Measurements from ENCODE around the gene BAIAP2L2. TPM values are rescaled to one million over a fixed set of nuclear protein-coding genes. Genes with fewer than 3 reads are reported as not detected.

Gene BAIAP2L2
- total and polyA plus RNA-seq, 10 of the 15 experiments (the other 5 are each of a cell fraction or from before 2014, with no cell fraction given), result 0.08 to 0.38 (median 0.14) TPM; not detected in 6

GRCh38 chr22:38050720-38051119, 59.8 kb downstream of the BAIAP2L2 start:
- Histone ChIP-seq H3K79me2 (ENCODE audit: control insufficient read depth, insufficient read depth, low read length) (no peaks in the 10 kb centered on the region), H3K9me3 (replicated peaks; ENCODE audit: control insufficient read depth, insufficient read depth, low read length) (no peaks in the 10 kb centered on the region), H2AFZ (ENCODE audit: control insufficient read depth, low read depth, low read length) (no peak overlapping the region), H3K36me3 (ENCODE audit: control insufficient read depth in 2 of 2, insufficient read depth in 2 of 2, low read length in 1 of 2) (no peaks in the 10 kb centered on the region), H3K27ac (ENCODE audit: control insufficient read depth, insufficient read depth) (no peak overlapping the region), H3K4me1 (ENCODE audit: control insufficient read depth, insufficient read depth, low read length) (no peaks in the 10 kb centered on the region; the same call in 1 of the 2 replicates), H3K9ac (ENCODE audit: control insufficient read depth, insufficient read depth, low read length) (no peak overlapping the region), H3K27me3 (replicated peaks in 1 of 2; ENCODE audit: control insufficient read depth in 2 of 2, insufficient read depth in 2 of 2, low read length in 1 of 2) (no peaks in the 10 kb centered on the region; a peak in 2 of 4 replicates), H4K20me1 (ENCODE audit: control insufficient read depth, insufficient read depth) (no peaks in the 10 kb centered on the region), H3K4me2 (ENCODE audit: control insufficient read depth, insufficient read depth) (no peak overlapping the region), H3K4me3 (no peak overlapping the region)
- no TSS peak for BruUV-seq (replicated peaks)
- ChIA-PET POLR2A (no interaction called here), RAD21 (ENCODE audit: unreplicated experiment) (no interaction called here), CTCF (no interaction called here), SMC1A (ENCODE audit: uncharacterized antibody, unreplicated experiment) (interaction anchor here (0.5 kb wide), 1 partner anchor 657 kb away, joined by 3 read pairs; no protein-coding TSS in a partner anchor)
- 40% methylated on average over 5 of the region's 7 CpGs for WGBS (ENCODE audit: insufficient coverage, insufficient replicate concordance, low lambda C conversion rate, missing lambda C conversion rate)
- in situ Hi-C loops (cut with MboI) (loop anchor here (5.0 kb wide), 1 partner anchor 522 kb away; the partner anchor contains the start of gene DMC1), intact Hi-C loops (cut with micrococcal nuclease; ENCODE audit: unreplicated experiment) (loop anchor here (5.0 to 10.0 kb wide), 2 partner anchors 52 to 434 kb away; no protein-coding TSS in a partner anchor)
- no peak for ATAC-seq
- no peak for FAIRE-seq
- DNase-seq (ENCODE audit: low read depth, low spot score), result no peak
- TF ChIP-seq, protein P1, sequence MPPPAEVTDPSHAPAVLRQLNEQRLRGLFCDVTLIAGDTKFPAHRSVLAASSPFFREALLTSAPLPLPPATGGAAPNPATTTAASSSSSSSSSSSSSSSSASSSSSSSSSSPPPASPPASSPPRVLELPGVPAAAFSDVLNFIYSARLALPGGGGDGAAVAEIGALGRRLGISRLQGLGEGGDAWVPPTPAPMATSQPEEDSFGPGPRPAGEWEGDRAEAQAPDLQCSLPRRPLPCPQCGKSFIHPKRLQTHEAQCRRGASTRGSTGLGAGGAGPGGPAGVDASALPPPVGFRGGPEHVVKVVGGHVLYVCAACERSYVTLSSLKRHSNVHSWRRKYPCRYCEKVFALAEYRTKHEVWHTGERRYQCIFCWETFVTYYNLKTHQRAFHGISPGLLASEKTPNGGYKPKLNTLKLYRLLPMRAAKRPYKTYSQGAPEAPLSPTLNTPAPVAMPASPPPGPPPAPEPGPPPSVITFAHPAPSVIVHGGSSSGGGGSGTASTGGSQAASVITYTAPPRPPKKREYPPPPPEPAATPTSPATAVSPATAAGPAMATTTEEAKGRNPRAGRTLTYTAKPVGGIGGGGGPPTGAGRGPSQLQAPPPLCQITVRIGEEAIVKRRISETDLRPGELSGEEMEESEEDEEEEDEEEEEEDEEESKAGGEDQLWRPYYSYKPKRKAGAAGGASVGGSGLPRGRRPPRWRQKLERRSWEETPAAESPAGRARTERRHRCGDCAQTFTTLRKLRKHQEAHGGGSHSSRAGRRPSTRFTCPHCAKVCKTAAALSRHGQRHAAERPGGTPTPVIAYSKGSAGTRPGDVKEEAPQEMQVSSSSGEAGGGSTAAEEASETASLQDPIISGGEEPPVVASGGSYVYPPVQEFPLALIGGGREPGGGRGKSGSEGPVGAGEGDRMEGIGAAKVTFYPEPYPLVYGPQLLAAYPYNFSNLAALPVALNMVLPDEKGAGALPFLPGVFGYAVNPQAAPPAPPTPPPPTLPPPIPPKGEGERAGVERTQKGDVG (CRISPR knock-in tag; IDR thresholded peaks at IDR 0.05), result no peak
- no peak for TF ChIP-seq FOS (IDR thresholded peaks at IDR 0.05; ENCODE audit: borderline replicate concordance, extremely low read depth, insufficient read length)
- no peak for TF ChIP-seq NFXL1 (IDR thresholded peaks at IDR 0.05; ENCODE audit: borderline replicate concordance)
- TF ChIP-seq ZNF622 (IDR thresholded peaks at IDR 0.05), result no peak
- no peak for TF ChIP-seq NRF1 (conservative IDR thresholded peaks at IDR 0.05; ENCODE audit: low read depth, low read length)
- TF ChIP-seq KAT2A (conservative IDR thresholded peaks at IDR 0.05; ENCODE audit: control insufficient read depth, low read depth, low read length), result no peak

All from GM12878 (cell line).